Measurements from ENCODE around the gene LDLR.

Gene LDLR

DNA sequence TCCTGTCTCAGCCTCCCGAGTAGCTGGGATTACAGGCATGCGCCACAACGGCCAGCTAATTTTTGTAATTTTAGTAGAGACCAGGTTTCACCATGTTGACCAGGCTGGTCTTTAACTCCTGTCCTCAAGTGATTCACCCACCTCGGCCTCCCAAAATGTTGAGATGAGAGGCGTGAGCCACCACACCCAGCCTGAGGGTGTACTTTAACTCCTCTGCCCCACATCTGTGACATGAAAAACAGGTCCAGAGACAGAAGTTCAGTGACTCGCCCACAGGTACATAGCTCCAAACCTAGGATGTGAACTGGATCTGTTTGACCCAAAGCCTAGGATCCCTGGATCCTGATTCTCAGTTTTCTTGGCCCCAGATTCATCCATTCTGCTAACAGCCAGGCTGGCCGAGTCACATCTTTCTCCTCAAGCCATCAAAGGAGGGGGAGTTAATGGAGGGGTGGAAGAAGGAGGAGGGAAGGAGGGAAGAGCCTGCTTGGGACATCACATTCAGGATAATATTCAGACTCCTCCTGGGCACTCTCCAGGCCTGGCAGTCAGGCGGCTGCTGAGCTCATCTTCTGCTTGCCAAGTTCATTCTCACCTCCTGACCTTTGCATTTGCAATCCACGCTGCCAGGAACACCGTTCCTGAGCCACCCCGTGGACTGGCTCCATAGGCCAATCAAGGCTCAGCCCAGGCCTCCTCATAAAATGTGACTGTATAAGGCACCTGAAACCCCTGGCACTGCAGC, 63.2 kb downstream of the LDLR start:
- Histone ChIP-seq H2AK5ac (ENCODE audit: low read depth, low read length) (no peak overlapping the region), H3K9ac (ENCODE audit: low read depth, low read length, poor library complexity) (no peak overlapping the region), H3K23ac (ENCODE audit: low read depth, low read length, poor library complexity) (no peak overlapping the region), H3K4ac (ENCODE audit: low read length) (no peak overlapping the region), H3K79me1 (ENCODE audit: low read depth, low read length) (peaks cover 7% of the 10 kb centered on the region), H3K14ac (ENCODE audit: low read length) (no peak overlapping the region), H3K9me3 (replicated peaks in 1 of 2; ENCODE audit: control insufficient read depth in 2 of 2, insufficient read depth in 1 of 2, low read depth in 1 of 2, low read length in 2 of 2) (no peaks in the 10 kb centered on the region), H2BK5ac (ENCODE audit: low read length) (no peak overlapping the region), H3K18ac (ENCODE audit: low read length) (no peak overlapping the region), H3K4me1 (ENCODE audit: control insufficient read depth in 2 of 2, insufficient read depth in 1 of 2, low read depth in 1 of 2, low read length in 2 of 2) (peaks cover 3 to 7% of the 10 kb centered on the region in 2 donors), H3K36me3 (replicated peaks in 1 of 2; ENCODE audit: control insufficient read depth in 2 of 2, insufficient read depth in 2 of 2, low read length in 2 of 2) (peaks cover 10 to 52% of the 10 kb centered on the region in 2 donors), H3K4me2 (ENCODE audit: insufficient read depth, low read length, poor library complexity, severe bottlenecking) (no peak overlapping the region), H2BK120ac (ENCODE audit: low read depth, low read length) (no peak overlapping the region), H2BK15ac (ENCODE audit: low read length) (no peak overlapping the region), H2AFZ (ENCODE audit: low read length) (no peak overlapping the region), H4K8ac (ENCODE audit: low read depth, low read length) (no peak overlapping the region), H3K4me3 (ENCODE audit: low read length in 2 of 2) (no peak overlapping the region), H4K91ac (ENCODE audit: low read depth, low read length, poor library complexity) (no peak overlapping the region), H3K27me3 (ENCODE audit: control insufficient read depth in 3 of 3, insufficient read depth in 3 of 3, low read depth in 1 of 3, low read length in 3 of 3) (no peaks in the 10 kb centered on the region), H3K27ac (replicated peaks; ENCODE audit: low read length) (no peak overlapping the region), H2BK12ac (ENCODE audit: low read length) (no peak overlapping the region)
- DNase-seq (ENCODE audit: low spot score) = no peak
- no CpG with 5 or more reads among the region's 11 CpGs for WGBS, 2 donors (ENCODE audit: extremely low coverage in 2 of 2, insufficient read length in 2 of 2, insufficient replicate concordance in 1 of 2)

DNA sequence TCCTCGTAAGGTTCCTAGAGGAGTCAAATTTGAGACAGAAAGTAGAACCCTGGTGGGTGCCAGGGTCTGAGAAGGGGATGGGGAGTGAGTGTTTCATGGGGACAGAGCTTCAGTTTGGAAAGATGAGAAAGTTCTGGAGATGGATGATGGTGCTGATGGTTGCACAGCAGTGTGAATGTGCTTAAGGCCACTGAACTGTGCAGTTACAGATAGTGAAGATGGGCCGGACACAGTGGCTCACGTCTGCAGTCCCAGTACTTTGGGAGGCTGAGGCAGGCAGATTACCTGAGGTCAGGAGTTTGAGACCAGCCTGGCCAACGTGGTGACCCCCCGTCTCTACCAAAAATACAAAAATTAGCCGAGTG, 65.4 kb downstream of the LDLR start:
- H2AFZ ChIP-seq (ENCODE audit: low read length) = no peak overlapping the region
- no peak overlapping the region for H3K4ac ChIP-seq (ENCODE audit: low read length)
- no peaks in the 10 kb centered on the region for H3K27me3 ChIP-seq (ENCODE audit: control insufficient read depth in 3 of 3, insufficient read depth in 3 of 3, low read depth in 1 of 3, low read length in 3 of 3)
- no peak overlapping the region for H3K23ac ChIP-seq (ENCODE audit: low read depth, low read length, poor library complexity)
- H3K4me1 ChIP-seq (ENCODE audit: control insufficient read depth in 2 of 2, insufficient read depth in 1 of 2, low read depth in 1 of 2, low read length in 2 of 2) = peaks cover 3 to 7% of the 10 kb centered on the region in 2 donors
- H3K9me3 ChIP-seq (replicated peaks in 1 of 2; ENCODE audit: control insufficient read depth in 2 of 2, insufficient read depth in 1 of 2, low read depth in 1 of 2, low read length in 2 of 2) = no peaks in the 10 kb centered on the region
- no peak overlapping the region for H2AK5ac ChIP-seq (ENCODE audit: low read depth, low read length)
- no peak overlapping the region for H3K18ac ChIP-seq (ENCODE audit: low read length)
- no peak overlapping the region for H2BK15ac ChIP-seq (ENCODE audit: low read length)
- H2BK120ac ChIP-seq (ENCODE audit: low read depth, low read length) = no peak overlapping the region
- peaks cover 7% of the 10 kb centered on the region for H3K79me1 ChIP-seq (ENCODE audit: low read depth, low read length)
- no peak overlapping the region for H3K9ac ChIP-seq (ENCODE audit: low read depth, low read length, poor library complexity)
- no CpG with 5 or more reads among the region's 6 CpGs for WGBS, 2 donors (ENCODE audit: extremely low coverage in 2 of 2, insufficient read length in 2 of 2, insufficient replicate concordance in 1 of 2)
- H2BK12ac ChIP-seq (ENCODE audit: low read length) = no peak overlapping the region
- H3K4me3 ChIP-seq (ENCODE audit: low read length in 2 of 2) = peak overlapping the region; percentile 82 to 95
- H2BK5ac ChIP-seq (ENCODE audit: low read length) = no peak overlapping the region
- no peak overlapping the region for H3K14ac ChIP-seq (ENCODE audit: low read length)
- H4K91ac ChIP-seq (ENCODE audit: low read depth, low read length, poor library complexity) = no peak overlapping the region
- no peak for DNase-seq (ENCODE audit: low spot score)
- H3K4me2 ChIP-seq (ENCODE audit: insufficient read depth, low read length, poor library complexity, severe bottlenecking) = peak overlapping the region; percentile 66
- peaks cover 2 to 31% of the 10 kb centered on the region in 2 donors for H3K36me3 ChIP-seq (replicated peaks in 1 of 2; ENCODE audit: control insufficient read depth in 2 of 2, insufficient read depth in 2 of 2, low read length in 2 of 2)
- H3K27ac ChIP-seq (replicated peaks; ENCODE audit: low read length) = no peak overlapping the region
- H4K8ac ChIP-seq (ENCODE audit: low read depth, low read length) = no peak overlapping the region

DNA sequence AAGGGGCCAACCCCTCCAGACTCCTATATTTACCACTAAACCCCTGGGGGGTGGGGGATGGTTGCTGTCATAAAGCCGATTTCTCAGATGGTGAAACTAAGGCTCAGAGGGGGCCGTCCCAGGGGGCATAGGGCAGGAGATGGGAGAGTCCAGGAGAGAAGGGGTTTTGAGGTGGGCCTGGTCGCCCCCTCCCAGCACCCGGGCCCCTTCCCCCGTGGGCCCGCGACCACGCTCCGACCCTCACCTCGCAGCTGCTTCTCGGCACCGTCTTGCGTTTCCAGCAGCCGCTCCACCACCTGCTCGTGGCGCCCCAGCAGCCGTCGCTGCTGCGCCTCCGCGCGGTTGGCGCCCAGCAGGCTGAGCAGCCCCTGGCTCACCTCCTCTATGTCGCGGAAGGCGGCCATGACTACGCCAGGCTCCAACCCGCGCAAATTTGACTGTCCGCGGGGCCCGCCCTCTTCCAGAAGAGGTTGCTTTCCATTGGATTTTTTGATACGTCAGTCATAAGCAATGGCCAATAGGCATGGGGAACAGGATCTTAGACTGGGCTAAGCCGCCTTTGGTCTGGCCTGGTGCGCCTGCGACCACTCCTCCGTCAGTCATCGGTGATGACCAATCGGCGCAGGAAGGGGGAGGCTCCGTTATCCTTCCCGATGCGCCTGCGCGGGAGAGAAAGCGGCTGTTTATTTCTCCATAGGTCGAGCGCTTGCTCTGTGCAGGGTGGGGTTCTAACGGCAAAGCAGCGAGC, 66.3 kb downstream of the LDLR start, which contains the start of gene SPC24:
Gene SPC24 (minus strand): TSS at position 410 of the 748 bp plus-strand sequence. CDS start 6 bp downstream, at position 404.
- H3K4me1 ChIP-seq (ENCODE audit: control insufficient read depth in 2 of 2, insufficient read depth in 1 of 2, low read depth in 1 of 2, low read length in 2 of 2) = peaks cover 3 to 7% of the 10 kb centered on the region in 2 donors
- no CpG with 5 or more reads among the region's 50 CpGs for WGBS, 2 donors (ENCODE audit: extremely low coverage in 2 of 2, insufficient read length in 2 of 2, insufficient replicate concordance in 1 of 2)
- H3K23ac ChIP-seq (ENCODE audit: low read depth, low read length, poor library complexity) = peak within 1 kb of the TSS; percentile 99
- peak within 1 kb of the TSS; percentile 7 for H3K27ac ChIP-seq (replicated peaks; ENCODE audit: low read length)
- peak within 1 kb of the TSS; percentile 89 for H2AFZ ChIP-seq (ENCODE audit: low read length)
- H3K14ac ChIP-seq (ENCODE audit: low read length) = peak within 1 kb of the TSS; percentile 89
- peak; percentile 98 for DNase-seq (ENCODE audit: low spot score)
- peak within 1 kb of the TSS; percentile 53 for H4K91ac ChIP-seq (ENCODE audit: low read depth, low read length, poor library complexity)
- peak within 1 kb of the TSS; percentile 82 to 95 for H3K4me3 ChIP-seq (ENCODE audit: low read length in 2 of 2)
- H3K4me2 ChIP-seq (ENCODE audit: insufficient read depth, low read length, poor library complexity, severe bottlenecking) = peak within 1 kb of the TSS; percentile 66
- H2BK12ac ChIP-seq (ENCODE audit: low read length) = no peak within 1 kb of the TSS
- peak within 1 kb of the TSS; percentile 93 for H2BK5ac ChIP-seq (ENCODE audit: low read length)
- H3K9me3 ChIP-seq (replicated peaks in 1 of 2; ENCODE audit: control insufficient read depth in 2 of 2, insufficient read depth in 1 of 2, low read depth in 1 of 2, low read length in 2 of 2) = no peaks in the 10 kb centered on the region
- peak within 1 kb of the TSS; percentile 100 for H3K9ac ChIP-seq (ENCODE audit: low read depth, low read length, poor library complexity)
- H2BK15ac ChIP-seq (ENCODE audit: low read length) = no peak within 1 kb of the TSS
- peak within 1 kb of the TSS; percentile 96 for H2AK5ac ChIP-seq (ENCODE audit: low read depth, low read length)
- H2BK120ac ChIP-seq (ENCODE audit: low read depth, low read length) = no peak within 1 kb of the TSS
- no peaks in the 10 kb centered on the region for H3K27me3 ChIP-seq (ENCODE audit: control insufficient read depth in 3 of 3, insufficient read depth in 3 of 3, low read depth in 1 of 3, low read length in 3 of 3)
- H3K18ac ChIP-seq (ENCODE audit: low read length) = peak within 1 kb of the TSS; percentile 99
- peak within 1 kb of the TSS; percentile 84 for H3K4ac ChIP-seq (ENCODE audit: low read length)
- peak within 1 kb of the TSS; percentile 98 for H4K8ac ChIP-seq (ENCODE audit: low read depth, low read length)
- peaks cover 7% of the 10 kb centered on the region for H3K79me1 ChIP-seq (ENCODE audit: low read depth, low read length)
- peaks cover 2 to 24% of the 10 kb centered on the region in 2 donors for H3K36me3 ChIP-seq (replicated peaks in 1 of 2; ENCODE audit: control insufficient read depth in 2 of 2, insufficient read depth in 2 of 2, low read length in 2 of 2)
